GM21360 (cell line): ENCODE data around the gene TPM3.
"Not testable (repeated sequence)": the region's sequence is repeated elsewhere in the genome, so short reads cannot be mapped to it uniquely, and the experiment has no call there.

Experiments used
- ATAC-seq: cut with Tn5 transposase; IDR thresholded peaks from one replicate; pipeline ENCODE4 v1.9.1; 2021; ENCODE audit warnings: mild to moderate bottlenecking, moderate library complexity; ENCODE audit not compliant: unreplicated experiment

Gene TPM3

GRCh38 chr1:154206196-154206595 lies 14.3 kb upstream of the TPM3 start, which contains the start of gene CFAP141:
TSS of gene CFAP141 (minus strand) at chr1:154206333. CDS start at chr1:154206307, 26 bp downstream.
- no peak for ATAC-seq

- ATAC-seq = not testable (repeated sequence)
Measured at GRCh38 chr1:154205778-154206177, 13.9 kb upstream of the TPM3 start.

GRCh38 chr1:154199563-154199879 lies 7.6 kb upstream of the TPM3 start:
- no peak for ATAC-seq

GRCh38 chr1:154198756-154199562 lies 7.1 kb upstream of the TPM3 start:
- ATAC-seq = no peak

- no peak for ATAC-seq
Measured at GRCh38 chr1:154193821-154194220, 1.9 kb upstream of the TPM3 start.

- no peak for ATAC-seq
Measured at GRCh38 chr1:154192476-154192875, 576 bp upstream of the TPM3 start.

- ATAC-seq = no peak
Measured at GRCh38 chr1:154190550-154190949, 1.4 kb downstream of the TPM3 start.

- ATAC-seq = no peak
Measured at GRCh38 chr1:154186852-154187501, 4.9 kb downstream of the TPM3 start.

- ATAC-seq = no peak
Measured at GRCh38 chr1:154186177-154186576, 5.7 kb downstream of the TPM3 start.

- ATAC-seq = peak; percentile 69
Measured at GRCh38 chr1:154183046-154183915, 8.6 kb downstream of the TPM3 start.

GRCh38 chr1:154182344-154183045 lies 9.4 kb downstream of the TPM3 start:
- peak; percentile 43 for ATAC-seq

- no peak for ATAC-seq
Measured at GRCh38 chr1:154181944-154182343, 10.0 kb downstream of the TPM3 start.

- ATAC-seq = no peak
Measured at GRCh38 chr1:154179946-154180687, 11.8 kb downstream of the TPM3 start.

GRCh38 chr1:154178911-154179811 lies 12.7 kb downstream of the TPM3 start:
- no peak for ATAC-seq

- ATAC-seq = no peak
Measured at GRCh38 chr1:154178013-154178412, 13.9 kb downstream of the TPM3 start.

- no peak for ATAC-seq
Measured at GRCh38 chr1:154176337-154176736, 15.6 kb downstream of the TPM3 start.

GRCh38 chr1:154174654-154175053 lies 17.2 kb downstream of the TPM3 start:
- no peak for ATAC-seq

- ATAC-seq = no peak
Measured at GRCh38 chr1:154171880-154172279, 20.0 kb downstream of the TPM3 start.

GRCh38 chr1:154171223-154171583 lies 20.7 kb downstream of the TPM3 start:
- ATAC-seq = no peak
